Keratinocyte (primary cell): ENCODE data around the gene TMPRSS6.

Source experiments
- CTCF ChIP-seq, 3 experiments: IDR thresholded peaks in 1 of 3; conservative IDR thresholded peaks in 1 of 3; optimal IDR thresholded peaks in 1 of 3; 2 replicates in 2 of 3; 3 replicates in 1 of 3; pipeline versions ENCODE3 to v1.5.1; 2011; ENCODE audit warnings: low read length in 3 of 3, mild to moderate bottlenecking in 3 of 3, moderate library complexity in 2 of 3, control low read depth in 1 of 3, inconsistent platforms in 1 of 3; ENCODE audit not compliant: insufficient read depth in 2 of 3; ENCODE audit errors: extremely low read depth in 1 of 3
- EZH2 ChIP-seq: IDR thresholded peaks from one replicate; pipeline ENCODE4 v1.6.1; 2012; ENCODE audit warnings: inconsistent platforms, mild to moderate bottlenecking, low read length, moderate library complexity

GRCh38 chr22:37057226-37057625 lies 52.3 kb downstream of the TMPRSS6 start:
- no peak for TF ChIP-seq CTCF (optimal IDR thresholded peaks at IDR 0.05 in 1 of 3, IDR thresholded peaks at IDR 0.05 in 1 of 3, conservative IDR thresholded peaks at IDR 0.05 in 1 of 3; ENCODE audit: extremely low read depth in 1 of 3, insufficient read depth in 2 of 3, low read length in 3 of 3)
- TF ChIP-seq EZH2: no peak
